B cell (primary cell): ENCODE data around the gene CERS2. TPM values are rescaled to one million over a fixed set of nuclear protein-coding genes. Genes with fewer than 3 reads are reported as not detected.

Experiments used
- ATAC-seq: fragments of 200-7000 bp; cut with Tn5 transposase; one replicate; pipeline ENCODE4 v1.10.0; 2021; ENCODE audit warnings: low read depth, mild to moderate bottlenecking, moderate number of reproducible peaks, moderate library complexity
- CTCF ChIA-PET: fragments of 350-600 bp; sonication (Branson Sonifier 250); formaldehyde crosslinking; loops from one replicate; lab custom pipeline; 2021; ENCODE audit warnings: antibody characterized with exemption, inconsistent platforms; lab: Charles Lee
- POLR2A ChIA-PET: fragments of 350-600 bp; sonication (Branson Sonifier 250); formaldehyde crosslinking; loops from one replicate; lab custom pipeline; 2021; ENCODE audit warnings: antibody characterized with exemption; lab: Charles Lee
- DNase-seq: peaks from one replicate; pipeline ENCODE4 v3.0.0; 2013
- H2AFZ ChIP-seq: 2 replicates; pipeline ENCODE4 v1.6.1; 2012; ENCODE audit warnings: mild to moderate bottlenecking, low read depth, low read length; ENCODE audit not compliant: insufficient read depth, poor library complexity, severe bottlenecking
- H3K27ac ChIP-seq, 2 donors: 1 replicate in 1 of 2; 2 replicates in 1 of 2; pipeline ENCODE4 v1.5.1; 2012 to 2013; ENCODE audit warnings: low read length in 2 of 2, mild to moderate bottlenecking in 2 of 2, moderate library complexity in 1 of 2
- H3K27me3 ChIP-seq, 4 experiments: fragments of 200-600 bp in 1 of 4; sonication (generic) in 1 of 4; replicated peaks in 1 of 4; 1 replicate in 2 of 4; 2 replicates in 2 of 4; pipeline versions ENCODE4 v1.6.1 to v1.7.0; 2013 to 2016; ENCODE audit warnings: low read length in 3 of 4, mild to moderate bottlenecking in 2 of 4, mixed read lengths in 1 of 4, moderate library complexity in 1 of 4; ENCODE audit not compliant: insufficient read depth in 4 of 4, control insufficient read depth in 3 of 4; ENCODE audit errors: control extremely low read depth in 1 of 4
- H3K36me3 ChIP-seq, 2 experiments: replicated peaks in 1 of 2; 1 replicate in 1 of 2; 2 replicates in 1 of 2; pipeline versions ENCODE4 v1.6.1 to v1.7.1; 2013; ENCODE audit warnings: low read length in 1 of 2; ENCODE audit not compliant: insufficient read depth in 2 of 2, control insufficient read depth in 1 of 2; ENCODE audit errors: control extremely low read depth in 1 of 2, extremely low read depth in 1 of 2
- H3K4me1 ChIP-seq, 2 donors: fragments of 200-600 bp in 1 of 2; sonication (generic) in 1 of 2; 1 replicate in 1 of 2; 2 replicates in 1 of 2; pipeline versions ENCODE4 v1.5.1 to v1.6.1; 2013 to 2017; ENCODE audit warnings: low read length in 2 of 2; ENCODE audit not compliant: control insufficient read depth in 2 of 2, insufficient read depth in 2 of 2
- H3K4me2 ChIP-seq: replicated peaks from 2 replicates; pipeline ENCODE3; 2012; ENCODE audit warnings: mild to moderate bottlenecking, low read depth, low read length; ENCODE audit not compliant: poor library complexity, severe bottlenecking
- H3K4me3 ChIP-seq, 5 experiments: fragments of 200-600 bp in 1 of 5; sonication (generic) in 1 of 5; 1 replicate in 3 of 5; 2 replicates in 2 of 5; pipeline versions ENCODE4 v1.5.1 to v1.7.0; 2011 to 2016; ENCODE audit warnings: low read length in 4 of 5, mild to moderate bottlenecking in 4 of 5, low read depth in 2 of 5, control low read depth in 1 of 5, moderate library complexity in 1 of 5; ENCODE audit not compliant: insufficient read depth in 1 of 5; ENCODE audit errors: control extremely low read depth in 1 of 5, extremely low read depth in 1 of 5
- H3K79me2 ChIP-seq: fragments of 200-600 bp; sonication (generic); one replicate; pipeline ENCODE4 v1.6.0; 2016; ENCODE audit warnings: low read length; ENCODE audit not compliant: control insufficient read depth, insufficient read depth
- H3K9ac ChIP-seq: fragments of 200-600 bp; sonication (generic); 2 replicates; pipeline ENCODE4 v1.6.1; 2017; ENCODE audit warnings: mild to moderate bottlenecking, low read length, moderate library complexity
- H3K9me3 ChIP-seq, 3 donors: one replicate each; pipeline versions ENCODE4 v1.6.1 to v1.7.1; 2013; ENCODE audit warnings: low read length in 2 of 3; ENCODE audit not compliant: control insufficient read depth in 2 of 3, insufficient read depth in 1 of 3; ENCODE audit errors: control extremely low read depth in 1 of 3
- H4K20me1 ChIP-seq: 2 replicates; pipeline ENCODE4 v1.6.0; 2012; ENCODE audit warnings: mild to moderate bottlenecking, low read length; ENCODE audit not compliant: insufficient read depth, control insufficient read depth, poor library complexity, severe bottlenecking
- H3K27ac Mint-ChIP-seq: one replicate; pipeline ENCODE4 v1.8.0; 2021; ENCODE audit warnings: mixed read lengths
- H3K27me3 Mint-ChIP-seq: one replicate; pipeline ENCODE4 v1.8.0; 2021; ENCODE audit warnings: mixed read lengths
- H3K4me1 Mint-ChIP-seq: one replicate; pipeline ENCODE4 v1.8.0; 2021; ENCODE audit warnings: mixed read lengths
- H3K4me3 Mint-ChIP-seq: one replicate; pipeline ENCODE4 v1.8.0; 2021; ENCODE audit warnings: mixed read lengths
- H3K9me3 Mint-ChIP-seq: one replicate; pipeline ENCODE4 v1.8.0; 2022; ENCODE audit warnings: mixed read lengths; ENCODE audit not compliant: insufficient read depth
- EZH2 ChIP-seq: IDR thresholded peaks from 2 replicates; pipeline ENCODE4 v1.6.1; 2012; ENCODE audit warnings: borderline replicate concordance, low read depth, mild to moderate bottlenecking, moderate library complexity, low read length; ENCODE audit not compliant: insufficient read depth, poor library complexity, severe bottlenecking
- WGBS: methylation state at CpG from one replicate; pipeline ENCODE4 v1.1.5; 2013; ENCODE audit warnings: missing lambda C conversion rate; ENCODE audit not compliant: insufficient coverage; 5-methylcytosine and 5-hydroxymethylcytosine counted together
- intact Hi-C: fragments of 100-400 bp; cut with micrococcal nuclease; formaldehyde crosslinking; loops from one replicate; pipeline ENCODE4 v1.10.0; 2022
- polyA plus RNA-seq: library from polyadenylated mRNA; depleted of rRNA; stranded (reverse); fragments of >200 nt; gene quantifications from 2 replicates; pipeline ENCODE4 v1.2.3, GENCODE V29; 2012
- total RNA-seq, 2 donors: library from RNA; stranded (reverse); fragments of 120-200 nt in 1 of 2; gene quantifications; 1 replicate in 1 of 2; 2 replicates in 1 of 2; pipeline versions ENCODE4 v1.2.3 to v1.2.4, GENCODE V29; 2013 to 2022
- TF ChIP-seq, protein P1 (sequence below): fragments of 200-600 bp; IDR thresholded peaks from one replicate; pipeline ENCODE4 v1.8.0; 2022; ENCODE audit warnings: antibody characterized with exemption, mild to moderate bottlenecking

Gene CERS2
- total and polyA plus RNA-seq, 2 donors (not counting 1 experiment from before 2014, with no cell fraction given): 68.4 to 130 TPM

DNA sequence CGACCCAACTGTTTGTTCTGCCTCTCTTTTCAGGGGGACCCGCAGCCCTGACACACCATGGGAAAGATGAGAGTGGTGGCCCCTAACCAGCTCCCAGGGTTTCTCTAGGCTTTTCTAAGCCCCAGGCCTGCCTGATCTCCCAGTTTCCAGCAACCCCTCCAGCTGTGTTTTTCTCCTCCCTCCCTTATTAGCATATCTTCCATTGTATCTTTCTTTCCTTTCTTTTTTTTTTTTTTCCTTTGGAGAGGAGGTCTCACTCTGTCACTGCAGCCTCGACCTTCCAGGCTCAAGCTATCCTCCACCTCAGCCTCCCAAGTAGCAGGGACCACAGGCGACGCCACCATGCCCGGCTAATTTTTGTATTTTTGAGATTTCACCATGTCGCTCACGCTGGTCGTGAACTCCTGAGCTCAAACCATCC lies 1.8 kb upstream of the CERS2 start:
- H4K20me1 ChIP-seq: peaks cover 18% of the 10 kb centered on the region
- peak overlapping the region; percentile 80 for H3K4me3 Mint-ChIP-seq
- no peak overlapping the region for H3K27ac ChIP-seq
- peak overlapping the region; percentile 72 for H3K4me2 ChIP-seq
- POLR2A ChIA-PET: interaction anchor here (0.7 to 1.0 kb wide), 3 partner anchors 29 to 82 kb away, joined by 3 read pairs; no protein-coding TSS in a partner anchor
- H3K79me2 ChIP-seq: peaks cover 32% of the 10 kb centered on the region
- no peak for DNase-seq
- H3K4me3 ChIP-seq: no peak overlapping the region
- no peaks in the 10 kb centered on the region for H3K36me3 ChIP-seq
- H3K9ac ChIP-seq: no peak overlapping the region
- 96% methylated on average over 5 of the region's 9 CpGs for WGBS
- peak overlapping the region; percentile 83 for H3K27ac Mint-ChIP-seq
- peaks cover 46 to 60% of the 10 kb centered on the region in 2 donors for H3K4me1 ChIP-seq
- H3K27me3 Mint-ChIP-seq: no peaks in the 10 kb centered on the region
- intact Hi-C loops: loop anchor here (5.0 kb wide), 2 partner anchors 81 to 514 kb away; partner anchors contain the start of gene CDC42SE1
- CTCF ChIA-PET: interaction anchor here (0.9 to 1.9 kb wide), 5 partner anchors 11 to 153 kb away, joined by 3 to 8 read pairs (median 3); partner anchors contain the start of gene MINDY1
- H3K9me3 ChIP-seq: no peaks in the 10 kb centered on the region
- H2AFZ ChIP-seq: peak overlapping the region; percentile 48
- H3K27me3 ChIP-seq: no peaks in the 10 kb centered on the region
- no peak for ATAC-seq
- H3K9me3 Mint-ChIP-seq: no peaks in the 10 kb centered on the region
- no peak for TF ChIP-seq EZH2
- TF ChIP-seq, protein P1, sequence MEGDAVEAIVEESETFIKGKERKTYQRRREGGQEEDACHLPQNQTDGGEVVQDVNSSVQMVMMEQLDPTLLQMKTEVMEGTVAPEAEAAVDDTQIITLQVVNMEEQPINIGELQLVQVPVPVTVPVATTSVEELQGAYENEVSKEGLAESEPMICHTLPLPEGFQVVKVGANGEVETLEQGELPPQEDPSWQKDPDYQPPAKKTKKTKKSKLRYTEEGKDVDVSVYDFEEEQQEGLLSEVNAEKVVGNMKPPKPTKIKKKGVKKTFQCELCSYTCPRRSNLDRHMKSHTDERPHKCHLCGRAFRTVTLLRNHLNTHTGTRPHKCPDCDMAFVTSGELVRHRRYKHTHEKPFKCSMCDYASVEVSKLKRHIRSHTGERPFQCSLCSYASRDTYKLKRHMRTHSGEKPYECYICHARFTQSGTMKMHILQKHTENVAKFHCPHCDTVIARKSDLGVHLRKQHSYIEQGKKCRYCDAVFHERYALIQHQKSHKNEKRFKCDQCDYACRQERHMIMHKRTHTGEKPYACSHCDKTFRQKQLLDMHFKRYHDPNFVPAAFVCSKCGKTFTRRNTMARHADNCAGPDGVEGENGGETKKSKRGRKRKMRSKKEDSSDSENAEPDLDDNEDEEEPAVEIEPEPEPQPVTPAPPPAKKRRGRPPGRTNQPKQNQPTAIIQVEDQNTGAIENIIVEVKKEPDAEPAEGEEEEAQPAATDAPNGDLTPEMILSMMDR: no peak
- H3K4me1 Mint-ChIP-seq: peaks cover 54% of the 10 kb centered on the region
